Measurements from ENCODE around the gene ZSCAN29.
A peak's percentile ranks its signal among the peaks of the same experiment; 100 is the strongest.

Gene ZSCAN29

DNA sequence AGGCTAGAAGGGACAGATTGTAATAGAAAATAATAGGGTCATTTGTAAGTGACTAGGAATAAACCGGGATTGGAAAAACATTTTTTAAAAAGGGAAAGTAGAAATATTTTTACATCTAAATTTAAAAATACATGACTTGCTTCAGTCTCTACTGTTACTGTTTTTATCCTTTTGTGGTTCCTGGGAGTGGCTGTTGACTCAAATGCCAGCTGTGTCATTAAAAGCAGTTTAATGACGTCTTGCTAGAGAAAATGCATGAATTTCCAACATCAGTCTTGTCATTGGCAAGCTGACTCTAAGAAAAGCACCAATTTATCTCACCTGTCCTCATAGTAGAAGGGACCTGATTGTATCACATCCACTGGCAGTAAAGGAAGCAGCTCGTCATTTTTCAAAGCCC, 23.7 kb downstream of the ZSCAN29 start:
- no peak for DNase-seq (ENCODE audit: low read depth)

DNA sequence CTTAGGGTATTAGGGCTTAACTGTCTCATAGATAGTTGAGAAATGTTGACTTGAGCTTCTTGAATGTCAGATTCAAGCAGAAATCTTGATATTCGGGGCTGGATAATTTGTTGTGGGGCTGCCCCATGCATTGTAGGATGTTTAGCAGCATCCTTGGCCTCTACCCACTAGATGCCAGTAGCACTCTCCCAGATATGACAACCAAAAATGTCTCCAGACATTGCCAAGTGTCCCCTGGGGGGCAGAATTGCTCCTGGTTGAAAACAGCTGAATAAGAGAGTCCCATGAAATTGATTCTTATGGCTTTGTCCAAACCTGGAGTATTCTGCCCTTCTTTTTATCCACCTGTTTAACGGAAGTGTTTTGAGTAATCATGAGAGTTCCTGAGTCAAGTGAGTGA, 24.5 kb downstream of the ZSCAN29 start:
- no peak for DNase-seq (ENCODE audit: low read depth)

DNA sequence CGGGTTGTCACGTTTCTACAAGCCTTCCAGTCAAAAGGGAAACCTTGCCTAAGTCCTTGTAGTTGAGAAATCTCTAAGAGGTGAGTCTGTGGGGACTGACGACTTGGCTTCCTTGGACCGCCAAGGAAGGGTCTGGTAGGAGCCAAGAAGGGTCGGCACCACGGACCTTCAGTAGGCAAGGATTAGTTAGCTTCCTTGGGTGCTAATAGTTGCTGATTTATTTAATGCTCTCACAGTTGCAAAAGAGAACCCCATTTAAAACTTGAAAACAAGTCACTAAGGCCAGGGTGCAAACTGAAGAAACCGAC, 40.1 kb downstream of the ZSCAN29 start:
- no peak for DNase-seq (ENCODE audit: low read depth)

DNA sequence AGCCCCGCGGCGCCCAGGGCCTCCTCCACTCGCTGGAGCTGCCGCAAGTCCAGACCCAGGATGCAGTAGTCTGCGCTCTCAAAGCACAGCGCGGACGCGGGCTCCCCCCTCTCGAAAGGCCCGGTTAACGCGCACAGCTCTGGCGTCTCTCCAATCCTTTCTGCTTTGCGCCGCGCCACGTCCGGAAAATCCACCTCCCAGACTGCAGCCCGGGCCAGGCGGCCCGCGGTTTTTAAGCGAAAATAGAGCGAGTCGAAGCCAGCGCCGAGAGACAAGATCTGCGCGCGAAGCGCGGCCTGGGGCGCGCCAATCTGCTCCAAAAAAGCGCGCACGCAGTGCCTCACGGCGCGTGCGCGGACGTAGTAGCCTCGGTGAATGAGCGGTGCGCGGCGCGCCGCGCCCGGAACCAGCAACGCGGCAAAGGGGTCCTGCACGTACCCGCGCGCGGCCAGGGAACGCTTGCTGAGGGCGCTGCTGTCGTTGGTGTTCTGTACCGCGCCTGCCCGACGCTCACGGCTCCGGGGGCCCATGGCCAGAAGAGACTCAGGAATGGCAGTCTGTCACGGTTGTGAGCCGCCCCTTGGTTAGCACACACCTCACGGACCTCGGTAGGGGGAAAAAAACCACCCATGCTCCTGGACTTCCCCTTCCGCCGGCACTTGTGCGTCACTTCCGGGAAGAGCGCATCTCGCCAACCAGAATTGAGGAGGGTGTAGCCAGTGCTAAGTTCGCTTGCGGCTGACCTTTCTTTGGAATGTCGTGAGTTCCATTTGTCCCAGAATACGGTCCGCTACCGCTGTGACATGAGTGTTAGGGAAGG, 40.7 kb downstream of the ZSCAN29 start, which contains the start of gene LCMT2:
TSS of gene LCMT2 (minus strand) at position 614 of the 820 bp plus-strand sequence. CDS start at position 530, 84 bp downstream.
- DNase-seq (ENCODE audit: low read depth), result peak; percentile 95

DNA sequence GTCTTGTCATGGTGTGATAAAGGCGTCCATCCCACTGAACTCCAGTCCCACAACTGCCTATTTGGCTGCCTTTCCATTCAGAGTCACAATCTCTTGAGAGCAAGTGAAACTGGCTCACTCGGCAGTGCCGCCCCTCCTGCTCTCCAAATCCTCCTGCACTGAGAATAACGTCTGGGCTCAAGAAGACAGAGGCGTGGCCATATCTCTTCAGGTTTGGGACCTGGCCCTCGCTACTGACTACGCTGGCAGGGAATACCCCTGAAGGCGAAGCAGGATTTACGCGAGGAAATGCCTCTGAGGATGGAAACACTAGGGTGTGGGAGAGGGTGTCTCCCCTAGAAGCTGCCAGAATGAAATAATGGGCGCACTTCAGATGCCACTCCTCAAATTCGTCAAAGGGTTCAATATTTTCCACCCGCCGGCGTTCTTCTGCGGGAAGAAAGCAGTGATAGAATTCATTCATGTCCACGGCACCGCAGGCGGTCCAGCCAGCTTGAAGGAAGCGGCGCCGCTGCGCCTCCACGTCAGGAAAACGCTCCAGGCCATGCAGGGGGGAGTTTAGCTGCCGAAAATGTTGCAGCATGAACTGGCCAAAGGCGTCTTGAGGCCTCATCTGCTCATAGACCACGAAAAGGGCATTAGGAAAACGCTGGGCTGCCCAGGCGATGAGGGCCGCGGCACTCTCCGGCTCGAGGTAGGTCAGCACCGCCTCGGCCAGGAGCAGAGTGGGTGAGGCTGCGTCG, 41.5 kb downstream of the ZSCAN29 start:
- DNase-seq (ENCODE audit: low read depth), result peak; percentile 44

DNA sequence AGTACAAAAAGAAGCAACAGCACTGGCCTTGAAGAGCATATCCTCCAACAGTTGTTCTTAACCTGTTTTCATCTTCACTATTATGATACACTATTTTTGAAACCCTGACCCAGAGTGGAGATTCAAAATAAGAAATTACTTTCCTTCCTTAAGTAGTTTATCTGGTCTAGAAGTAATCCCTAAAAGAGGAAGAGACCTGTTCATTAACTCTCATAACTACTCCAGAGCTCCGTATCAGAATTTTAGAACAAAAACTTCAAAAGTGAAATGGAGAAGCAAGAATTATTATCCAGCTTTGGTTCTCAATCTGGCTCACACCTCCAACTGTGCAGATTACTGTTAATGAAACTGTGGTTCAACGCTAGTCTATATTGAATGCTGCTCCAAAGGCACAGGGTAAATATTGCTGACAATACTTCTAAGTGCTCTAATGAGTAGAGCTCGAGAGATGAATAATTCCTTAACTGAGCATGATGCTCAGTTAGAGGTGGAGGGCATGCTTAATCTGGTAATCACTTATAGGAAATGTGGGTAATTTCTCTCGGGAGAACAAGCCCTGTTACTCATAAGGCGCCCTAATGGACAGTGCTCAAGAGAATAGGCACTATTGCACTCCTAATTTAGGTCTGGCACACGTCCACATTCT, 45.7 kb downstream of the ZSCAN29 start:
- DNase-seq (ENCODE audit: low read depth), result no peak

- DNase-seq (ENCODE audit: low read depth), result no peak
Measured at GRCh38 chr15:43318990-43319771, 51.7 kb downstream of the ZSCAN29 start.

GRCh38 chr15:43317566-43318184, 53.2 kb downstream of the ZSCAN29 start:
- DNase-seq (ENCODE audit: low read depth), result no peak

DNA sequence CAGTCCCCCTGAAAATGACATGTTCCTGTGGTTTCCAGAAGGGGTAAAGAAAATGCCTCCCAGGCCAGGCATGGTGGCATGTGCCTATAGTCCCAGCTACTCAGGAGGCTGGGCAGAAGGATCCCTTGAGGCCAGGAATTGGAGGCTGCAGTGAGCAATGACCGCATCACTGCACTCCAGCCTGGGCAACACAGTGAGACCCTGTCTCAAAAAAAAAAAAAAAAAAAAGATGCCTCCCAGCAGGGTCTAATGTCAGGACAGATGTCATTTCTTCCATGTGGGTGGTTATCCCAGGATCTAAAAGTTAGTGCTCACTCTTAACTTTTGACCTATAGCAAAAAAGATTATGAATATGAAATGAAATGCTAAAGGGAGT, 53.9 kb downstream of the ZSCAN29 start:
- no peak for DNase-seq (ENCODE audit: low read depth)

DNA sequence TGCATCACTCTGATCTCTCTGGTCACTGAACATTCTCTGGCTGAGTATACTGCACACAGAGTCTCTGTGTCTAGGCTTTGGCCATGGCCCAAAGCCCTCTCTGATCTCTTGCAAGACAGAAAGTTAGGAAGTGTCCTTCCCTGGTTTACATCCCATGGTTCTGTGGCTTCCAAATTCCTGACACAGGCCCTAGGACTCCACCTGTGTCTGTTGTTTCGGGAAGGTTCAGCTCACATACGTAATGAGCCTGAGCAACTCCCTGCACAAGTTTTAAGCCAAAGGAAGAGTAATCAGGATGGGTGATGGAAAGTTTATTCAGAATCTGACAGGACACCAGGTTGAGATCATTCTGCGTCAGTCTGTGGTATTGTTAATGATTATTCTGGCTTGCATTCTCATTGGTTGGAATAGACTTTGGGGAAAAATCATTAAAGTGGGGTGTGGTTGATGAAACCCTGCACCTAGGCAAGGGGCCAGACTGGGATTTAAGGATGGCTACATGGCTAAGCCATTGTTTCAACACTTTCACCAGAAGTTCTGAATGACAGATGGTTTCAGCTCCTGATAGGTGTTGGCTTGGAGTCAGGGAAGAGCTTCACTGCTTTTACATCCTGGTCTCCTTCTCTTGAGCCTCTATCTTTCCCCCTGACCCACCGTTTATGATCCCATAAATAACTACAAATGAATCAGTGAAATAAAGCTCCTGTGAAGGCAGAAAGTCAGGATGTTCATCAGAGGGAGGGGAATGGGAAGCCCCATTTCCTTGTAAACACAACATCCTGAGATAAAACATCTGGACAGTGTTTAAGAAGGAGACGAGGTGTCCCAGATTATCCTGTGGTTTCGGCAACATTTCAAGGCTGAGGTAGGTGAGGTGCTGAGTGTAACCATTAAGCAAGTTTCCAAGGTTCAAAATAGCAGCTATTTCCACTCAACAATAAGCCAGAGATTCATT, 54.5 kb downstream of the ZSCAN29 start:
- DNase-seq (ENCODE audit: low read depth), result no peak

DNA sequence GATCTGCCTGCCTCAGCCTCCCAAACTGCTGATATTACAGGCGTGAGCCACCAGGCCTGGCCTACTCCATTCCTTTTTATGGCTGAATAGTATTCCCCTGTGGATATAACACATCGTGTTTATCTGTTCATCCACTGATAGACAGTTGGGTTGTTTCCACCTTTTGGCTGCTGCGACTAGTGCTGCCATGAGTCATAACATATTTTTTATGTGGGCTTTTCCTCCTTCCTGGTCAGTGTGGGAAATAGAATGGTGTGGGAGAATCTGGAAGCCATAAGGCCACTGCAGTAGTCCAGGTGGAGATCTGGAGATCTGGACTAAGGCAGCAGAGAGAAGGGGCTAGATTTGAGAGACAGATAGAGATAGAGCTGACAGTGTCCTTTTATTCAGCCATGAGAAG, 56.7 kb downstream of the ZSCAN29 start:
- no peak for DNase-seq (ENCODE audit: low read depth)

DNA sequence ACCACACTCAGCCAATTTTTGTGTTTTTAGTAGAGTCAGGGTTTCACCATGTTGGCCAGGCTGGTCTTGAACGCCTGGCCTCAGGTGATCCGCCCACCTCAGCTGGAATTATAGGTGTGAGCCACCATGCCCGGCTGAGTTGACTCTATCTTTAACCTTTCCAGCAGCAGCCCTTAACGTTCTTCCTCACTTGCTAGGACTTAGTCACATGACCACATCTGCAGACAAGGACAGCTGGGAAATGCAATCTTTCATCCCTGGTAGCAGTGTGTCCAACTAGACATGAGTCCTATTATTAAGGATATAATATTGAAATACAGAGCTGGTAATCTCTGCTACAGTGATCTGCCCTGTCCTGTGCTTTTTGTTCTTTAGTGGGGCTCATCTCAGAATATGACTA, 58.5 kb downstream of the ZSCAN29 start:
- DNase-seq (ENCODE audit: low read depth), result no peak

All from fibroblast of gingiva (primary cell).